Glomerular endothelial cell (primary cell): ENCODE results near the gene FRAT1. TPM values are rescaled to one million over a fixed set of nuclear protein-coding genes. Genes with fewer than 3 reads are reported as not detected.
"Not testable (repeated sequence)": the region's sequence is repeated elsewhere in the genome, so short reads cannot be mapped to it uniquely, and the experiment has no call there.

Experiments used
- DNase-seq: peaks from one replicate; pipeline ENCODE4 v3.0.0-alpha.2; 2011; ENCODE audit warnings: low read depth, low spot score; ENCODE audit errors: extremely low read depth
- total RNA-seq: library from RNA; depleted of rRNA; stranded (reverse); fragments of >200 nt; gene quantifications from 2 replicates; pipeline ENCODE4 v1.2.3, GENCODE V29; 2015

The FRAT1 gene
- total RNA-seq, 1 donor from 2014 or later: 5.7 TPM

DNA sequence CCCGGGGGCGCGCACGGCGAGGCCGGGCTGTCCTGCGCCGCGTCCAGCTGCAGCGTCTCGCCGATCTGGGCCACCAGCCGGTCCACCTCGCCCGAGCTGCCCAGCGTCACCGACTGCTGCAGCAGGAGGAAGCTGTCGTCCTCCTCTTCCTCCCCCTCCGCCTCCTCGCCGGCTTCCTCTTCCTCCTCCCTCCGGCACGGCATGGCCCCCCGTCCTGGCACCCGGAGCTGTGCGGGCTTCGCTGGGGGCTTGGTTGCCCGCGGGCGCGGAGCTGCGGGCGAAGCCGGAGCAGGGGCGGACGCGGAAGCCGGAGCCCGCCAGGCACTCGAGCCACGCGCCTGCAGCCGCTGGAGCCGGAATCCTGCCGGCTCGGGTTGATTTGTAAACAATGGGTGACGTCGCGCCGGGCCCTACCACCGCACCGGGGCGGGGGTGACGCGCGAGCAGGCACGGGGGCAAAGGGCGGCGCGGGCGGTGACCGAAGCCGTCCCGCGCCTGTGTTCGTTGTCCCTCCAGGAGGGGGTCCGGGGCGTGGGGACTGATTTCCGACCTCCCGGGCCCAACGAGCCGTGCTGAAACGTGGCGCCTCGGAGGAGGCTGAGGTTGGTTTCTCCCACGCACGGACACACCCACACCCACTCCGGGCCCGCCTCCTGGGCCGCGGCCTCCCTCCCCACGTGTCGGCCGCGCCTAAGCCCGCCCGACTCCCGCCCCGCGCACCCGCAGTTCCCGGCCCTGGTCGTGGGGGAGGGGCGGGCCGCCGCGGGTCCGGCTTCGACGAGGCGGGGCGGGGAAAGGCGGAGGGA lies 15.5 kb downstream of the FRAT1 start, which contains the start of gene FRAT2:
Gene FRAT2 (minus strand): TSS at position 360 of the 806 bp plus-strand sequence. CDS start 157 bp downstream, at position 203.
- no peak for DNase-seq

DNA sequence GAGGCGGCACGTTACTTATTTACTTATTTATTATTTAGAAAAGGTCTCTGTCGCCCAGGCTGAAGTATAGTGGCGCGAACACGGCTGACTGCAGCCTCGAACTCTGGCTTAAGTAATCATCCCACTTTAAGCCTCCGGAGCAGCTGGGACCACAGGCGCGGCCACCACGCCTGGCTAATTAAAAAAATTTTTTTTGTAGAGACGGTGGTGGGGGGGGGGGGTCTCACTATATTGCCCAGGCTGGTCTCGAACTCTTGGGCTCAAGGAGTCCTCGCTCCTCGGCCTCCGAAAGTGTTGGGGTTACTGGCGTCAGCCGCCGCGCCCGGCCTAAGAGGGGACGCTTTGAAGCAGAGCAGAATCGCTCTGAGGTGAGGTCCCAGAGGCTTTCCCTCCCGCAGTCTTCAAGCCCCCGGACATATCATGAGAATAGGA lies 16.1 kb downstream of the FRAT1 start:
- no peak for DNase-seq

- DNase-seq: no peak
Observed at GRCh38 chr10:97336006-97336405, 16.9 kb downstream of the FRAT1 start.

DNA sequence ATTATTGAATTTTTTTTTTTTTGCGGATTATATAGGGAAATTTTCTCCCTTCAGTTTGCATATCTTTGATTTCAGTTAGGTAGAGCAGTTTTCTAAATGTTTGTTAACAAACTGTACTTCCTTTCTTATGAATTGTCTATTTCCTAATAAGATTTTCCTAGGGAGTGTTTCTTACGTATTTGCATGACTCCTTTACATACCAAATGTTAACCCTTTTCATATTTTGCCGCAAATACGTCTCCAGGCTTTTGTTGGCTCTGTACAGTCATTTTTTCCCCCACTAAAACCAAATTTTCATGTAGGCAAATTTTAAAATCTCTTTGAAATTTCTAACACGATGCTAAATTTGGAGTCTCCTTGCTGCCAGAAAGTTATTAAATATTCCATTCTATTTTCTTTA lies 17.4 kb downstream of the FRAT1 start:
- no peak for DNase-seq

- DNase-seq: no peak
Observed at GRCh38 chr10:97336942-97337831, 18.1 kb downstream of the FRAT1 start.

- no peak for DNase-seq
Observed at GRCh38 chr10:97338041-97338440, 19.0 kb downstream of the FRAT1 start.

DNA sequence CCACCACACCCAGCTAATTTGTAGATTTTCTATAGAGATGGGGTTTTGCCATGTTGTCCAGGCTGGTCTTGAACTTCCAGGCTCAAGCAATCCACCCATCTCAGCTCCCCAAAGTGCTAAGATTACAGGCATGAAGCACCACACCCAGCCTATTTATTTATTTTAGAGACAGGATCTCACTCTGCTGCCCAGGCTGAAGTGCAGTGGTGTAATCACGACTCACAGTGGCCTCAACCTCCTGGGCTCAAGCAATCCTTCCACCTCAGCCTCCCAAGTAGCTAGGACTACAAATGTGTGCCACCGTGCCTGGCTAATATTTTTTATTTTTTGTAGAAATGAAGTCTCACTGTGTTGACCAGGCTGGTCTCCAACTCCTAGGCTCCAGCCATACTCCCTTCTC lies 22.3 kb downstream of the FRAT1 start:
- no peak for DNase-seq

DNA sequence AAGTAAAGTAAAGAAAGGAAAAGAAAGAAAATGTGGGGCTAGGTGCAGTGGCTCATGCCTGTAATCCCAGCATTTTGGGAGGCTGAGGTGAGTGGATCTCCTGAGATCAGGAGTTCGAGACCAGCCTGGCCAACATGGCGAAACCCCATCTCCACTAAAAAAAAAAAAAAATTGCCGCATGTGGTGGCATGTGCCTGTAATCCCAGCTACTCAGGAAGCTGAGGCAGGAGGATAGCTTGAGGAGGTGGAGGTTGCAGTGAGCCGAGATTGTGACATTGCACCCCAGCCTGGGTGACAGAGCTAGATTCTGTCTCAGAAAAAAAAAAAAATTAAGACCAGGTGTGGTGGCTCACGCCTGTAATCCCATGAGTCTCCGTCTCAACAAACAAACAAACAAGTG lies 24.6 kb downstream of the FRAT1 start:
- not testable (repeated sequence) for DNase-seq

GRCh38 chr10:97347317-97347716 lies 28.2 kb downstream of the FRAT1 start:
- DNase-seq: no peak

DNA sequence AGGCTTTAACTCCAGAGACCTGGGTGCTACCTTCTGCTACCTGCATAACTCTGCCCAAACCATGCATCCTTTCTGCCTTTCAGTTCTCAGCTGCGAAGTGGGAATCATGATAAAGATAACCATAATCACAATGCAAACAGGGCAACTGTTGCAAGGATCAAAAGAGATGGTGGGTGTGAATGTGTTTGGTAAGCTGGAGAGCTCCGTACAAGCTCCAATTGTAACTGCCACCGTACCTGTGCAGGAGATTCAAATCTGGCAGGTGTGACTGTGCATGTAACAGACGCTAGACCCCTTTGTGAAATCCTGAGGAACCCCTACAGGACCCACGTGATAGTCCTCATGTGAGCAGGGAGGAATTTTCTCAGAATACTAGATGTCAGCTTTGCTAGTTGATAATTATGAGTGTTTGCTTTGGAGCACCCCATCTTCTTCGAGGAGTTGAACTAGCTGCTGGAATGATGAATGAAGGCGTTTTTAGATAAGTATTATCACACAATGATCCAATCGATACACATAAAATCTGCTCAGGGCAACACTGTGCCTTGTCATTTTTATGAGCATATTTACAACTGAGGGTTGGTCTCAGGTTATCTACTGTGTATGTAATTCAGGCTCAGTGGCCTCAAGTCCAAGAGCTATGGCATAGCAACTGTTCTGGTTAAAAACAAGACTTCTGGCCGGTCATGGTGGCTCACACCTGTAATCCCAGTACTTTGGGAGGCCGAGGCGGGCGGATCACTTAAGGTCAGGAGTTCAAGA lies 30.9 kb downstream of the FRAT1 start:
- DNase-seq: no peak

DNA sequence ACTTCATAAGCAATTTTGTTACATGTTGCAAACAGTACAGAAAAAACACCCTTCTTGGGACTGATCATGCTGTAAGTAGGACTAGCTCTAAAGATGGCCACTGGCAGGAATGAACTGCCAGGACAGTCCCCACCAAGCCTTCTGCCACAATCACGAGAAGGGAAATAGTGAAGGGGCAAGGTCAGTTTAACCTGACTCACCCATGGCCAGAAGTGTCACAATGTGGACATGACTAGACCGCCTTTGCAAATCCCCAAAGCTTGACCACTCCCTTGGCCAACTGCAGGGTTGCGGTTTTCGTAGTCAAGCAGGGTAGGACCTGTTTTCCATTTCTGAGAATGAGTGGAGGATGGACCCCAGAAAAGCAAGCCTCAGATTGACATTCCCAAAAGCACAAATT lies 34.9 kb downstream of the FRAT1 start:
- DNase-seq: no peak

DNA sequence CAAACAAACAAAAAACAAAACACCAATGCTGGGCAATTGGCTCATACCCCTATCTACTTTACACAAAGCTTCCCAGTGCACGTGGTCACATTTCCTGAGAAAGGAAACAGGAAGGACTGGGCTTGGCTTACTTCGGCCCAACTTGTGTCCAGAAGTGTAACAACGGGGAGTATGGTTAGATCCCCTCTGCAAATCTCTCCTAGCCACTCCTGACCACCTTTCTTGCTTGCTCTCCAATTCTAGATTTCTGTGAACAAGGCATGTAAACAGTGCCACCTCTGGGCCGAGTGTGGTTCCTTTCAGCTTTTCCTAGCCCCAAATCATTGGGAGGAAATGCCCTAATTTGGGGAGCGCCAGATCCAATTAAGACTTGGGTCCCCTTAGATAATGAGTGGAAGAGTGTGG lies 36.5 kb downstream of the FRAT1 start:
- DNase-seq: no peak

GRCh38 chr10:97356318-97356914 lies 37.3 kb downstream of the FRAT1 start:
- no peak for DNase-seq

GRCh38 chr10:97356918-97357317 lies 37.8 kb downstream of the FRAT1 start:
- no peak for DNase-seq

DNA sequence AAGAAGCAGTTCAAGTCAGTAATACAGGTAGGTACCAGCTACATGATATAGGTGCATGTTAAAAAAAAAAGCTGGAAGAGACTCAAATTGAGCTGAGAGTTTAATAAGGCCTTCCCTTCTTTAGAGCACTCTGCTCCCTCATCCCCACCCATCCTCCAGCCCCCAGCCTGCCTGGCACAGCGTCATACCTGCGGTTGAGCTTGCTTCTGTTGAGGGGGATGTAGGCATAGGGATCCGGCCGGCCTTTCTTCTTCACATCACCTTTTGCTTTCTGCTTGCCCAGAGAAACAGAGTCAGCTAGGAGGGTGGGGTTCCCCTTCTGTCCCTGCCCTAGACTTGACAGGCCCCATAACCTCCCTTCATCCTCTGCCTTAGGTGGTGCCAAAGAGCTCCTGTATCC lies 39.3 kb downstream of the FRAT1 start:
- no peak for DNase-seq

- no peak for DNase-seq
Observed at GRCh38 chr10:97358781-97359180, 39.7 kb downstream of the FRAT1 start.

GRCh38 chr10:97360705-97361536 lies 41.9 kb downstream of the FRAT1 start:
- no peak for DNase-seq

DNA sequence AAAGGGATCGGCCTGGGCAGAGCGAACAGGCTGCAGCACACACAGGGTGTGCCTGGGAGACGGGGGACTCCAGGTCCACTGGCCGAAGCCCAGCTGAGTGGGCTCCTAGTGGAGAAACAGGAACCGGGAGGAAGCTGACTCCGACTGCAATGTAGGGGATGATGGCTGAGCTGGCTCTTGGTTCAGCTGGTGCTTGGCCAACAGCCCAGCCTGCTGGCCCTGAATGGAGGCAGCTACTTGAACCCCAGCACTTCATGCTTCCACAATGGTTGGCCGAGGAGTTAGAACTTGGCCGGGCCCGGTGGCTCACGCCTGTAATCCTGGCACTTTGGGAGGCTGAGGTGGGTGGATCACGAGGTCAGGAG lies 42.4 kb downstream of the FRAT1 start:
- no peak for DNase-seq

DNA sequence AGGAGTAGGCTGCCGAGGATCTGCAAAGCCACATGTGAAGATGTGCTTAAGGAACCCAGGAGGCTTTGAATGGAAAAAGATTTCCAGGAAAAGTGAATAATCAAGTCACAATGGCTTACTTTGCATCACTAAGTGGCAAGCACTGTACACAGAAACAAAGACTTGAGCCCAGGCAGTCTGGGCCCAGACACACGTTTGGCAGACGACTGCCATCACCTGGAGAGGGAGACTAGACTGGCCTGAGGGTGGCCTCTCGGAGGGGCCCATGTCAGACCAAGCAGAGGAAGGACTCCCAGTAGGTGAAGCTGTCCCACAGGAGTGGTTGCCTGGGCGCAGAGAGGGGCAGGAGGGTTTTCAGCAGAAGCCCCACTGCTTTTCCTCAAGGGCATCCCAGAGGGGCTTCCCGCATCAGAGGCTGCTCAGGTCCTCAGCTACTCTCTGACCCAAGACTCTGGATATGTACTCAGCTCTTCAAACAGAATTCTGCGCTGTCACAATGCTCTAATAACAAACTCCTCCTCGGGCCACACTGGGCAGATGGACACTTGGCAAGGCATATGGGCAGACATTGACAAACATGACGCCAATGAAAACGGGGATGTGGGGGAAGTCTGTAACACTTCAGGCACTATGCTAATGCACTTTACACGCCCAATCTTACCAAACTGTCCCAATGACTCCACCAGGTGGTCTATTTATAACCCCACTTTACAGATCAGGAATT lies 43.4 kb downstream of the FRAT1 start:
- no peak for DNase-seq
